Stomach smooth muscle (tissue), 2 donors: Measurements from ENCODE around the gene SHISAL1.

Source experiments
- H3K27ac ChIP-seq: one replicate; pipeline ENCODE4 v1.7.0; 2013; ENCODE audit warnings: mild to moderate bottlenecking, low read length, inconsistent platforms
- H3K27me3 ChIP-seq, 2 donors: one replicate each; pipeline ENCODE4 v1.7.0; 2013; ENCODE audit warnings: low read length in 2 of 2; ENCODE audit not compliant: insufficient read depth in 2 of 2, control insufficient read depth in 1 of 2
- H3K36me3 ChIP-seq, 2 donors: one replicate each; pipeline ENCODE4 v1.7.0; 2013; ENCODE audit warnings: low read length in 2 of 2; ENCODE audit not compliant: control insufficient read depth in 2 of 2, insufficient read depth in 2 of 2
- H3K4me1 ChIP-seq: one replicate; pipeline ENCODE4 v1.7.0; 2013; ENCODE audit warnings: low read length; ENCODE audit not compliant: control insufficient read depth, insufficient read depth
- H3K4me3 ChIP-seq, 2 donors: one replicate each; pipeline ENCODE4 v1.7.0; 2013; ENCODE audit warnings: low read length in 2 of 2
- H3K9ac ChIP-seq, 2 donors: one replicate each; pipeline ENCODE4 v1.7.0; 2013; ENCODE audit warnings: low read length in 2 of 2, mild to moderate bottlenecking in 1 of 2
- H3K9me3 ChIP-seq, 2 donors: one replicate each; pipeline ENCODE4 v1.7.0; 2013; ENCODE audit warnings: low read length in 2 of 2; ENCODE audit not compliant: control insufficient read depth in 2 of 2
- donor health status: healthy.
- donor health status: Pancreatic carcinoma.

Gene SHISAL1

DNA sequence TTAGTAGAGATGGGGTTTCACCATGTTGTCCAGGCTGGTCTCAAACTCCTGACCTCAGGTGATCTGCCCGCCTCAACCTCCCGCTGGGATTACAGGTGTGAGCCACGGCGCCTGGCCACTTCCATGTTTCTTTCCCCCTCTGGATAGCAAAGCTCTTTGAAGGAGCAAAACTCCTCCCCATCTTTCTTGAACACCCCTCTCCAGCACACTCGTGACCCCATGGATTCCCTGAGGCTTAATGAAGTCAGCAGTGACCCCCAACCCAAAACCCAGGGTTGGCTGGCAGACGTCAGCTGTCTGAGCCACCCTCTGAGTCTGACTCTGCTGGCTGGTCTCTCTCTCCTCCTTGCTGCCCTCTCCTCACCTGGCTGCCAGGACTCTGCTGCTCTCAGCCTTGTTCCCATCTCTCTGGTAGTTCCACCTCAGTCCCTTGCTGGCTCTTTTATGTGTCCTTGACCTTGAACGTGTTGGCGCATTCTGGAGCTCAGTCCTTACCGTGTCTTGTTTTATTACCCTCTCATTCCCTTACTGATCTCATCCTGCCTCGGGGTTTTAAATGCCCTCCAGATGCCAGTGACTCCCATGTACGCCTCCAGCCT, 87.6 kb downstream of the SHISAL1 start:
- no peak overlapping the region for H3K9ac ChIP-seq
- peaks cover 0 to 2% of the 10 kb centered on the region in 2 donors for H3K27me3 ChIP-seq
- no peak overlapping the region for H3K27ac ChIP-seq
- H3K4me1 ChIP-seq = no peaks in the 10 kb centered on the region
- H3K9me3 ChIP-seq = peaks cover 8 to 10% of the 10 kb centered on the region in 2 donors
- H3K4me3 ChIP-seq = no peak overlapping the region
- no peaks in the 10 kb centered on the region for H3K36me3 ChIP-seq

DNA sequence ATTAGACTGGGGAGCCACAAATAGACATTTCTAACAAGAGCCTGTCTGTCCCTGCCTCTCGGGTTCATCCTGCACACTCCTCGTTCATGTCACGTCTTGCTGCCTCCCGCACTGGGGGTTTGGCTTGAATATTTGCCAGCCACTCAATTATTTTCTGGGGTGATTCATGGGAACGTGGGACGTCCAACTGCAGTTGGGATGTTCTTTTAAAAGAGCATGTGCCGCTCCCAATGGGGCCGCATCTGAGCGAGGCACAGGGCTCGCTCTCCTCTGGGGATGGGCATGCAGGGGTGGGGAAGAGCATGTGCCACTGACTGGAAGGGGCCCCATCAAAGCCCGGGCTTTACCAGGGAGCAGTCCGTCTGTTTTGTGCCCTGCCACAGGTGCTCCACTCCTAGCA, 88.6 kb downstream of the SHISAL1 start:
- Histone ChIP-seq H3K27ac (no peak overlapping the region), H3K27me3 (peaks cover 0 to 2% of the 10 kb centered on the region in 2 donors), H3K4me1 (no peaks in the 10 kb centered on the region), H3K36me3 (no peaks in the 10 kb centered on the region), H3K9ac (no peak overlapping the region), H3K4me3 (no peak overlapping the region), H3K9me3 (peaks cover 3 to 10% of the 10 kb centered on the region in 2 donors)

DNA sequence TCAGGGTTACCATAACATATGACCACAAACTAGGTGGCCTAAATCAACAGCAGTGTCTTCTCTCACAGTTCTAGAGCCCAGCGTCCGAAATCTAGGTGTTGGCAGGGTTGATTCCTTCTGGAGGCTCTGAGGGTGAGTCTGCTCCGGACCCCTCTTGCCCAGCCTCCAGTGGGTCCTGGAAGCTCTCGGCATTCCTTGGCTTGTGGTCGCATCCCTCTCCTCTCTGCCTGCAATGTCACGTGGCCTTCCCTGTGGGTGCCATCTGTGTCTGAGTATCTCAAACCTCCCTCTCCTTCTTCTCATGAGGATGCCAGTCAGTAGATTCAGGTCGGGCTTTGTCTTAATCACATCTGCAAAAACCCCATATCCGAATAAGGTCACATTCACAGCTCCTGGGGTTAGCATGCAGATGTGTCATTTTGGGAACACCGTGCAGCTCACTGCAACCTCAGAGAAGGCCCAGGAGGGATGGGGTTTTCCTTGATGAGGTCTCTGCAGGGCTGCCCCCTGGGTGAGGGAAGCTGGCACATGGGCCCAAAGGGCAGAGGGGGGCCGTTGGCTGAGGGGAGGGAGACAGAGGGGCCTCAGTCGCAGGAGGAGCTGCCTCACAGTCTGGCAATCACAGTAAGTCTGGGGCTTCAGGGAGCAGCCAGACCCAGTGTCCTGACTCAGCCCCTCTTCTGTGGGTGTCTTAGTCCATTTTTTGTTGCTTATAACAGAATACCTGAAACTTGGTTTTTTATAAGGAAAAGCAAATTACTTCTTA, 90.9 kb downstream of the SHISAL1 start:
- Histone ChIP-seq H3K27ac (no peak overlapping the region), H3K36me3 (no peaks in the 10 kb centered on the region), H3K9me3 (peaks cover 0 to 6% of the 10 kb centered on the region in 2 donors), H3K27me3 (peaks cover 0 to 2% of the 10 kb centered on the region in 2 donors), H3K4me1 (no peaks in the 10 kb centered on the region), H3K4me3 (no peak overlapping the region), H3K9ac (no peak overlapping the region)

- no peaks in the 10 kb centered on the region for H3K4me1 ChIP-seq
- no peak overlapping the region for H3K9ac ChIP-seq
- no peaks in the 10 kb centered on the region for H3K36me3 ChIP-seq
Measured at GRCh38 chr22:44220727-44221680, 91.7 kb downstream of the SHISAL1 start.

DNA sequence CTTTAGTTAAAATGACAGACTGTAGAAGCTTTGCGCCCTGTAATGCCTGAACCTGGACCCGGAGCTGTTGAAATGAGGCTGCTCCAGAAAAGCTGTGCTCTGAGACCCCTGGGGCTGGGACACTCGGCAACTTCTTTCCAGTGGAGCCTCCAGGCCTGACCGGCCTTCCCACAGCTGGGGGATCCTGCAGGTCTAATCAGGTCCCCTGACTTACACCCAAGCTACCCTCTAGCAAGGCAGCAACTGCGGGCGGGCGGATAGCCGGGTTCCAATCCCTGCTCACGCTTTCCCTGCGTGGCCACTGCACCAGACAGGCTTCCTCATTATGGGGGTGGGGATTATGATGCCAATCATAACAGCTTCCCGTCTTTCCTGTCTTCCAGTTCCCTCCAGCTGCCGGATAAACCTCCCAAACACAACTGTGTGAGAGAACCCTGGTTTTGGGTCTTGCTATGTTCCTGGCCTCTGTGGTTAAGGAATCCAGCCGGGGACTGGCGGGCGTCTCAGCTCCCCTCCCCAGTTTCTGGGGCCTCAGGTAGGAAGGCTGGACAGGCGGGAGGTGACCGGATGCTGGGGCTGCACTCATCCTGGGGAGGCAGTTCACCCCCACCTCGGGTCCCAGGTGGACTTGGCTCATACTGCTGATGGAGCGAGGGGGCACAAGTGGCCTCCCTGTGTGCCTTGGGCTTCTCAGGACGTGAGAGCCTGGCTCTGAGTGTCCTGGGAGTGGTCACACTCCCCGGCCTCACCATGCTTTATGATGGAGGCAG, 93.5 kb downstream of the SHISAL1 start:
- no peak overlapping the region for H3K27ac ChIP-seq
- no peaks in the 10 kb centered on the region for H3K4me1 ChIP-seq
- no peak overlapping the region for H3K9ac ChIP-seq
- no peaks in the 10 kb centered on the region for H3K27me3 ChIP-seq
- H3K36me3 ChIP-seq = no peaks in the 10 kb centered on the region
- peaks cover 3 to 6% of the 10 kb centered on the region in 2 donors for H3K9me3 ChIP-seq
- no peak overlapping the region for H3K4me3 ChIP-seq

More at GRCh38 chr22:44220727-44221680, 91.7 kb downstream of the SHISAL1 start:
- H3K27ac ChIP-seq = no peak overlapping the region
- H3K4me3 ChIP-seq = no peak overlapping the region
- peaks cover 0 to 6% of the 10 kb centered on the region in 2 donors for H3K9me3 ChIP-seq
- peaks cover 0 to under 1% of the 10 kb centered on the region in 2 donors for H3K27me3 ChIP-seq

GRCh38 chr22:44218071-44218470, 94.7 kb downstream of the SHISAL1 start:
- H3K9ac ChIP-seq = no peak overlapping the region
- H3K27ac ChIP-seq = no peak overlapping the region
- H3K27me3 ChIP-seq = no peaks in the 10 kb centered on the region
- no peak overlapping the region for H3K4me3 ChIP-seq
- H3K36me3 ChIP-seq = no peaks in the 10 kb centered on the region
- peaks cover under 1% of the 10 kb centered on the region for H3K4me1 ChIP-seq
- peaks cover 3 to 6% of the 10 kb centered on the region in 2 donors for H3K9me3 ChIP-seq

DNA sequence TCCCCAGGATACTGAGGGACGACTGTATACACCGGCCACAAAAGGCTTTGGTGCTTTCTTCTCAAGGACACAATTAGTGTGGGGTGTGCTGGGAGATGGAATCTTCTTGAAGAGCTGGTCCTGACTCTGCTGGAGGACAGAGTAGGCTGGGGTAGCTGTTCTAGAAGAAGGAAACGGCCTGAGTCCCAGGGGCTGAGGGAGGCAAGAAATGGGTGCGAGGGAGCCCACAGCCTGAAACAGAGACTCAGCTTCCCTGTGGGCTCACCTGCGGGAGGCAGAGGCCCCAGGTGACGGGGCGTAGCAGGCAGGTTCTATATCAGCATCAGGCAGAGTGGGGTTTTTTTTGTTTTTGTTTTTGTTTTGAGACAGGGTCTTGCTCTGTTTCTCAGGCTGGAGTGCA, 95.4 kb downstream of the SHISAL1 start:
- no peaks in the 10 kb centered on the region for H3K27me3 ChIP-seq
- H3K36me3 ChIP-seq = no peaks in the 10 kb centered on the region
- peaks cover 3 to 6% of the 10 kb centered on the region in 2 donors for H3K9me3 ChIP-seq
- no peak overlapping the region for H3K27ac ChIP-seq
- no peak overlapping the region for H3K4me3 ChIP-seq
- H3K9ac ChIP-seq = no peak overlapping the region
- H3K4me1 ChIP-seq = peaks cover 8% of the 10 kb centered on the region

- no peaks in the 10 kb centered on the region for H3K27me3 ChIP-seq
- H3K4me3 ChIP-seq = no peak overlapping the region
- no peak overlapping the region for H3K27ac ChIP-seq
- no peaks in the 10 kb centered on the region for H3K36me3 ChIP-seq
- peaks cover 18% of the 10 kb centered on the region for H3K4me1 ChIP-seq
- no peak overlapping the region for H3K9ac ChIP-seq
- H3K9me3 ChIP-seq = peaks cover 0 to 3% of the 10 kb centered on the region in 2 donors
Measured at GRCh38 chr22:44215287-44215686, 97.5 kb downstream of the SHISAL1 start.

DNA sequence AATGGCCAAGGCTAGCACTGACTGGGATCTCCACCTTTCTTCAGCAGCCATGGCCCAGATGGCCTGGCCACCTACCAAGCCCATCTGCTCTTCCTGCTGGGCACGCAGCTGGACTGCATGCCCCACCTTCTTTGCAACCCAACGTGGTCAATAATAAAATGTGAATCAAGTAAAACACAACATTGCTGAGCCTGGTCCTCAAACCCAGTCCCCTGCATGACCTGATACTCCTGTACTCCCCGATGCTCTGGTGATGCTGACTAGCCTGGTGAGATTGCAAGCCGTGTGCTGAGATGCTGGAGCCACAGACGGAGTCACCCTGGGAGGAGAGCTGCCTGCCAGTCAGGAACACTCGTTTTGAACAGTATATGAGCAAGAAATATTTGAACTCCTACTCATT, 98.0 kb downstream of the SHISAL1 start:
- Histone ChIP-seq H3K36me3 (no peaks in the 10 kb centered on the region), H3K27ac (no peak overlapping the region), H3K4me3 (no peak overlapping the region), H3K4me1 (peaks cover 18% of the 10 kb centered on the region), H3K9me3 (peaks cover 2 to 3% of the 10 kb centered on the region in 2 donors), H3K27me3 (no peaks in the 10 kb centered on the region), H3K9ac (no peak overlapping the region)

DNA sequence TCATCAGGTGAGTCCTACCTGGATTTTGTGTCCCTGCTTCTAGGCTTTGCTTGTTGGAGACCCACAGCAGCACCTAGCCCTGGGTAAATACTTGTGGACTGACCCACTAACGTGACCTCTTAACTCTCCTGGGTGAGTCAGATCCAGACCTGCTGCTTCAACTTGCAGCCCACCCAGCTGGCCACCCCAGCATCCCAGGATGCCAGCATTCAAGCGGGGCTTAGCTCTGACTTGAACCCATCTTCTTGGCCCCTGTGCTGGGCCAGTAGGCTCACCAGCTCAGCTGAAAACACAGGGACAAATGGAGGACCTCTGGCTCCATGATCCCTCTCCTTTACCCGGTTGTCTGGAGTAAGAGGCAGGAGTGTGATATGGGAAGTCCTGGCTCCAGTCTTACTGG, 98.6 kb downstream of the SHISAL1 start:
- H3K4me3 ChIP-seq = no peak overlapping the region
- H3K36me3 ChIP-seq = no peaks in the 10 kb centered on the region
- no peak overlapping the region for H3K27ac ChIP-seq
- no peaks in the 10 kb centered on the region for H3K27me3 ChIP-seq
- peaks cover 18% of the 10 kb centered on the region for H3K4me1 ChIP-seq
- peaks cover 3 to 6% of the 10 kb centered on the region in 2 donors for H3K9me3 ChIP-seq
- H3K9ac ChIP-seq = no peak overlapping the region
